NCI-H146 treated with DMSO at 0.1 percent for 48 hours (cell line): ENCODE data around the gene SMAD2.

Source experiments
- DNase-seq: peaks from one replicate; lab custom pipeline; 2025; ENCODE audit not compliant: unreplicated experiment; lab: John Stamatoyannopoulos, UW

The SMAD2 gene

DNA sequence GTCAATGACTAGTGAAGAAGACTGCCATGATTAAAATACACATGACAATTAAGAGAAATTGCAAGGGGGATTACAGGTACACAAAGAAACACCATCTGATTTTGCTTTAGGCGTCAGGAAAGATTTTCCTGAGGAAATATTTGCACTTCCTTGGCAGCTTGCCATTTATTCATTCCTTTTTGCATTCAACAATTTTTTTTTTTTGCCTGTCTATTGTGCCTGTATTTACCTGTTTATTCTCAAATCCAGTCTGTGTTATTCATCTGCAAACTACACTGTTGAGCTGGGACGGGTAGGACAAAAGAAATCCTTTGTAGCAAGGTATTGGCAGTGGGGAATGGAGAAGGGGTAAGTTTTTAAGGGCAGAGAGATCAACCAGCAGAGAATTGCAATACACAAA, 31.8 kb downstream of the SMAD2 start:
- peak; percentile 99 for DNase-seq

- DNase-seq = peak; percentile 47
Measured at GRCh38 chr18:47898055-47898454, 32.4 kb downstream of the SMAD2 start.

- no peak for DNase-seq
Measured at GRCh38 chr18:47895565-47896250, 34.8 kb downstream of the SMAD2 start.

DNA sequence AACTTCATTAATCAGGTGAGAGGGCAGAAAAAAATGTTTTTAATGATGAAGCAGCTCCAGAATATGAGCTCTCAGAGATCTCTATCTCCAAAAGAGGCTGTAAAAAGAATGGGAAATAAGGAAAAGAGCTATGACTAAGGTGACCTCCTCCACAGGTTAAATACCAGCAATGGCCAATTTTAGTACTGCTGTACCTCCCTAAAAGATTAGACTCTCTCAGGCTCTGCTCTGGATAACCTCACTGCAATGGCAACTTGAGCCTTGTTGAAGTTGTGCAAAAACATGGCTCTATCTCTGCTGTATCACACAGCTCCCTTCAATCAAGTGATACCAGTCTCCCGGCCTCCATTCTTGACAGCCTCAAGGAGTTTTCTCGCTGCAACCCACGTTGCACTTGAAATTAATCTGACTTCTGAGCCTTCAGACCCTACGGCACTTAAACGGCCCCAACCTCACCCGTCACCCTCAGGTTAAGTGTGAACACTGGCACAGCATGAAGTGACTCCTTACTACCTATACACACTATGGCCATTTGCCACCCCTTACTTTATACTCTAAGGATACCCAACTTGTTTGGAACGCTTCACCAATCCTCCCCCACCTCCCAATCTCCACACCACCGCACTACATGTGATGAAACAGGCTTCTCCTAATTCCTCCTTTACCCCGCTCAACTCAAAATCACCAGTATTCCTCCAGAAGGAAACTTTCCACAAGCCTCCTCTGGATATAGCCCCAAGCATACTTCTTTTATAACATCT, 36.3 kb downstream of the SMAD2 start:
- no peak for DNase-seq

DNA sequence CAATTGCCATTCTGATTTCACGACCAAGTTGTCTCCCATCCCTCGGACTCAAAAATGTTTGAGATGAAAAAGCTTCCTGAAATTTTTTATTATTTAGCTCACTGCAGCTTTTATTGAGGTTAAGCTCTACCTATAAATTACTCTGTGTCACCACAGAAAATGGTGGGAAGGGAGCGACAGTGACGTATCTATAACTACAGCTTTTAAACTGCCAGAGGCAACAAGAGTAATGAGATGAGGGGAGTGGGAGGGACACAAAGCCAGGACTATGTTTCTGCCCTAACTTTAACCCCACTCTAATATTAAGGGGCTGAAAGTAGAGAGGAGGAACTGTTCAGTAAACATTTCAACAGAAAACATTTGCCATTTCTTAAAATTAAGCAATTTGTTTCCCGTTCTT, 37.4 kb downstream of the SMAD2 start:
- no peak for DNase-seq

- DNase-seq = no peak
Measured at GRCh38 chr18:47888156-47888555, 42.3 kb downstream of the SMAD2 start.

DNA sequence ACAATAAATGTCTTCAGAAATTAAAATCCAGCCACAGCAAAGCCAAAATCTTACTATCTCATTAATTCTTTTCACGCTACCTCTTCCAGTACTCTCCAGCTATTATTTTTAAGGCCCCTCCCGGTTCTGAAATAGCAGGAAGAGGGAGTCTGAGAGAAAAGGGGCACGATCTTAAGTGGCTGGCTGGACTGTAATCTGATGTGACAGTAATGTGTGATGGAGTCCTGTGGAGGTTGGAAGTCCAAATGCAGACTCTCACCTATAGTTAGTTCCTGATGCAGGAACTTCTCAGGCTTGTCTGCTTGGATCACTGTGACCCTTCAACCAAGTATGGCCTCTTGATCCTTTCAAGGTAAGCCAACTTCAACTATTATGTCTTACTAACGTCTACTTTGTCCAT, 43.2 kb downstream of the SMAD2 start:
- DNase-seq = no peak

- no peak for DNase-seq
Measured at GRCh38 chr18:47883771-47884413, 46.6 kb downstream of the SMAD2 start.

- DNase-seq = no peak
Measured at GRCh38 chr18:47882641-47883040, 47.8 kb downstream of the SMAD2 start.

- DNase-seq = no peak
Measured at GRCh38 chr18:47881752-47882455, 48.6 kb downstream of the SMAD2 start.

DNA sequence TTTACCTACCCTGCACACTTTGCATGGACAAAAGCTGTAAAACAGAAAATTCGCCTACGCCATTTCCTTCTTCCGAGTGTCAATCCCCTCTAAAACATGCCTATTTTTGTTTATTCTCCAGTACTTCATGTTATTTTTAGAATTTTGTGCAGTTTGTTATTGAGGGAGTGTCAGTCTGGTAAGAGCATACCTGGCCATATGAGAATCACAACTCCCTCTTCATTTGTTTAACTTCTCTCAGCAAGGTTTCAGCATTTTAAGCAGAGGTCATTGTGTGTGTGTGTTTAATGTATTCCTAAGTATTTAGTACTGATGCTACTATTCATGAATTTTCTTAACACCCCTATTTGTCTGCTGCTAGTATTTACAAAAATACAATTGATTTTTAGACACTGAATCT, 49.4 kb downstream of the SMAD2 start:
- no peak for DNase-seq

DNA sequence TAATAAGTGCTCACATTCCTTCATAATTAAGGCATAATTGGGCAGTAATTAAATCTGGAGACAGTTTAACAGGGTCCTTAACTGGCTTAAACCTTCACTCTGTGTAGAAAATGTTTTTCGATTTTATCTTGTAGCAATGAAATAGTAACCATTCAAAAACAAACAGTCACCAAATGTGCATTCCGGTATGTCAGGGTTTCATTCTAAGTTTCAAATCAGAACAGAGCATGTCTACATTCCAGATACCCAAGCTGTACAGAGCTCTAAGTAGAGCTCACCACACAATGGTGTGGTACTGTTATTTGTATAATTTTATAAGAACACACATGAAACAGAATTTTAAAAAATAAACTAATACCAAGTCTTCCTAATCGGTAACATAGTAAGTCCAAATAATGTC, 52.6 kb downstream of the SMAD2 start:
- no peak for DNase-seq

- DNase-seq = no peak
Measured at GRCh38 chr18:47876813-47877212, 53.6 kb downstream of the SMAD2 start.

DNA sequence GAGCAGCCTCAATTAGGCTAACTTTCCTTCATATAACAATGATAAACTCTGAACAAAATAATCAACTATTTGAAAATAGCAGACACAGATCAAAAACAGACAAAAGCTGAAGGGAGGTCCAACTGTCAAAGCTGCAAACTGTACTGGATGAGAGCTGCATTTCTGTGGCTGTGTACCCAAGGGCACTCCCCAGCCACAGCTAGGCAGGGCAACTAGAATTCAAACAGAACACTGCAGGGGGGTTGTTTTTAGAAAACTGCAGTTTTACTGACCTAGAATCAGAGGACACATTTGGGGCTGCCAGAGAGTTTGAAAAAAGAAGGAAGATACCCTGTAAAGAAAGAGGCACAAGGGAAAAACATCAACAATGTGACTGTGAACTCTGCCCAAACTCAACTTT, 56.8 kb downstream of the SMAD2 start:
- DNase-seq = peak; percentile 13

GRCh38 chr18:47872426-47872825, 58.0 kb downstream of the SMAD2 start:
- DNase-seq = no peak

DNA sequence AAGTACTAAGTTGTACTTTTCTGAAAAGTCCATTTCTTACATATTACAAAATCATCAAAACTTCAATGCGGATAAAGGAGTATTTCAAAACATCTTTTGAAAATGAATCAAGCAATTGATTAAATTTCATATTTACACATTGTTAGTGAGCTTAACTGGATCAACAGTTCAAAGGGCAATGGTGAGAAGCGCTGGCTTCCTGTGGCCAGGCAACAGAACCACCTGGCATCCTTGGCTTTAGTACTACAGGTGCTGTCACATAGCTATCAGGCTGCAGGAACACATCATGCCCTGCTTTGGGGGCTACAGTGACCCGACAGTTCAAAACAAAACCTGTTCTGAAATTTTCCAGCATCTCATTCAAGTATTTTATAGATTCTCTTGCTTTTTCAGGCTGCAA, 59.2 kb downstream of the SMAD2 start:
- no peak for DNase-seq

- no peak for DNase-seq
Measured at GRCh38 chr18:47870605-47871004, 59.9 kb downstream of the SMAD2 start.

GRCh38 chr18:47868744-47869143, 61.7 kb downstream of the SMAD2 start:
- no peak for DNase-seq

- DNase-seq = no peak
Measured at GRCh38 chr18:47865183-47865582, 65.3 kb downstream of the SMAD2 start.

- no peak for DNase-seq
Measured at GRCh38 chr18:47863041-47863440, 67.4 kb downstream of the SMAD2 start.

GRCh38 chr18:47858607-47859006, 71.9 kb downstream of the SMAD2 start:
- DNase-seq = no peak

GRCh38 chr18:47847635-47848034, 82.8 kb downstream of the SMAD2 start:
- DNase-seq = no peak
